MM.1S (cell line): ENCODE measurements around the gene CHD2.

Experiments used
- CTCF ChIP-seq: fragments of 300-600 bp; sonication (generic); IDR thresholded peaks from 2 replicates; pipeline ENCODE4 v1.5.1; 2016; ENCODE audit warnings: antibody characterized with exemption, low read length, mixed read lengths
- EZH2phosphoT487 ChIP-seq: fragments of 300-600 bp; sonication (generic); IDR thresholded peaks from 2 replicates; pipeline ENCODE4 v1.6.1; 2018; ENCODE audit warnings: antibody characterized with exemption, low read length

- TF ChIP-seq CTCF = no peak
- TF ChIP-seq EZH2phosphoT487 = no peak
Measured at GRCh38 chr15:93001156-93001555, 101.0 kb downstream of the CHD2 start.
